Stomach smooth muscle (tissue), 2 donors: ENCODE measurements around the gene CIBAR2.
"Not testable (repeated sequence)": the region's sequence is repeated elsewhere in the genome, so short reads cannot be mapped to it uniquely, and the experiment has no call there.

Source experiments
- H3K27ac ChIP-seq: one replicate; pipeline ENCODE4 v1.7.0; 2013; ENCODE audit warnings: mild to moderate bottlenecking, low read length, inconsistent platforms
- H3K27me3 ChIP-seq, 2 donors: one replicate each; pipeline ENCODE4 v1.7.0; 2013; ENCODE audit warnings: low read length in 2 of 2; ENCODE audit not compliant: insufficient read depth in 2 of 2, control insufficient read depth in 1 of 2
- H3K36me3 ChIP-seq, 2 donors: one replicate each; pipeline ENCODE4 v1.7.0; 2013; ENCODE audit warnings: low read length in 2 of 2; ENCODE audit not compliant: control insufficient read depth in 2 of 2, insufficient read depth in 2 of 2
- H3K4me1 ChIP-seq: one replicate; pipeline ENCODE4 v1.7.0; 2013; ENCODE audit warnings: low read length; ENCODE audit not compliant: control insufficient read depth, insufficient read depth
- H3K4me3 ChIP-seq, 2 donors: one replicate each; pipeline ENCODE4 v1.7.0; 2013; ENCODE audit warnings: low read length in 2 of 2
- H3K9ac ChIP-seq, 2 donors: one replicate each; pipeline ENCODE4 v1.7.0; 2013; ENCODE audit warnings: low read length in 2 of 2, mild to moderate bottlenecking in 1 of 2
- H3K9me3 ChIP-seq, 2 donors: one replicate each; pipeline ENCODE4 v1.7.0; 2013; ENCODE audit warnings: low read length in 2 of 2; ENCODE audit not compliant: control insufficient read depth in 2 of 2
- donor health status: healthy.
- donor health status: Pancreatic carcinoma.

Gene CIBAR2

DNA sequence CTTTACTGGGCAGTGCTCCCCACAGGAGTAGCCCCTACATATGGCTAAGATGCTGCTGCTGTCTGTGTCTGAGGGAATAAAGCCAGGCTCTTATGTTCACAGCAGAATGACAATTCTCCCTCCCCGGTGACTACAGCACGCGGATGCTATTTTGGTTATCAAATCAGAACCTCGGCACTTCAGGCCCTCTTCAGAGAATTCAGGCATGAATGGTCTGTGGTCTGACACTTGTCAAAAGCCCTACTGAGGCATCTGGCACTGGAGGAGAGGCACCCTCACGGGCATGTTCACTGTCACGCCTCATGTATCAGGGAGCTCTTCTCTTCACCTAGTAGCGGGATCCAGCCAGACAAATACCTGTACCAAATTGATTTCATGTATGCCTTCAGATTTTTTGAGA is 54.3 kb downstream of the CIBAR2 start:
- H3K9me3 ChIP-seq: no peaks in the 10 kb centered on the region
- no peak overlapping the region for H3K9ac ChIP-seq
- H3K4me3 ChIP-seq: no peak overlapping the region
- H3K27ac ChIP-seq: no peak overlapping the region
- H3K4me1 ChIP-seq: peaks cover 6% of the 10 kb centered on the region
- no peaks in the 10 kb centered on the region for H3K27me3 ChIP-seq
- H3K36me3 ChIP-seq: no peaks in the 10 kb centered on the region

DNA sequence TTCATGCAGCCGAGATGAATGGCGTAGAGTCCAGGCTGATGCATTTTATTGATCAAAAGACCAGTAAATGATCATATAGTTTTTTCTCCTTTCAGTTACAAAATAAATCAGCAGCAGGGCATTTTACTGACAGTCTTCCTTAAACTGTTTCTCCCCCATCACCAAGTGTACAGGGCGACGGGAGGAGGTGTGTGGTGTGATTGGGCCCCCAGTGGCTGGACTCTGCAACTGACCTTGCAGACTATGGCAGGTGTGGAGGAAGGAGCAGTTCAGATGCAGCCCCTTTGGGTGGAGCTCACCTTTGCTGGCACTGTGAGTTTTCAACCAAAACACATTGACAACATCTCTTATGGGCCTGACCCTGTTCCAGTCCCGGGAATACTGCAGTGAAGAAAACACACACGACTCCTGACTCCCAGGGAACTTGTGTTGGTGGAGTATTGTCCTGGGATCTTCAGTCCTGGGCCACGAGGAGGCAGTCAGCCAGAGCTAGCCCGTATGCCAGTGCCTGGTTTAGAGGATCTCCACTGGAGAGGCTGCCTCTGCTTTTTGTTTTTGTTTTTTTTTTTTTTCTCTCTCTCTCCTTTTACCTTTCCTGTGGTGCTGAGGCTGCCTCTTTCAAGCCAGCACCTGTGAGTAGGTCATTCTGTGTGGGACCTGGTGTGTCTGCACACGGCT is 54.9 kb downstream of the CIBAR2 start:
- Histone ChIP-seq H3K9ac (no peak overlapping the region), H3K27ac (no peak overlapping the region), H3K4me1 (peaks cover 6% of the 10 kb centered on the region), H3K9me3 (no peaks in the 10 kb centered on the region), H3K36me3 (no peaks in the 10 kb centered on the region), H3K4me3 (no peak overlapping the region), H3K27me3 (no peaks in the 10 kb centered on the region)

DNA sequence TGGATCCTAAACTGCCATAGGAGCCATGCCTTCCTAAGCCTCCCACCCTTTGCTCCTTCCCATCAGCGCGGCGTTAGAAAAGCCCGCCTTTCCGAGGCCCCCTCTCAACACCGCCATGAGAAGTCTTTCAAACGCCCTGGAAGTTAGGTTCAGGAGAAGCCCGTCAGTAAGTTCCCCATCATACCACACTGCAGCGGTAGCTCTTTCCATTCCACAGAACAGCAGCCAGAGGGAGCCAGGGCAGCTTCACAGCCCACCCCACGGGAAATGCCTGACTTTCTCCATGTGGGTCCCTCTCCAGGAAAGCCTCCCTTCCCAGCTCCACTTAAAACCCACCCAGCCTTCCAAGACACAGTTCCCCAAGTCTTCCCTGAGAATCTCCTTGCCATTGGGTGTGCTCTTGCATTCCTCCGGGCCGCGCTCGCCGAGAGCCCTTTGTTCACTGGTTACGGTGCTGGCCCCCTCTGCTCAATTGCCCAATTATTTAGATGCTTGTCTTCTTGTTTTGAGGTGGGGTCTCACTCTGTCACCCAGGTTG is 56.0 kb downstream of the CIBAR2 start:
- no peaks in the 10 kb centered on the region for H3K27me3 ChIP-seq
- H3K27ac ChIP-seq: peak overlapping the region; percentile 63
- H3K9ac ChIP-seq: peak overlapping the region in 1 of 2 donors; percentile 66
- H3K36me3 ChIP-seq: no peaks in the 10 kb centered on the region
- peaks cover 6% of the 10 kb centered on the region for H3K4me1 ChIP-seq
- peak overlapping the region; percentile 69 to 82 for H3K4me3 ChIP-seq
- H3K9me3 ChIP-seq: no peaks in the 10 kb centered on the region

- H3K9ac ChIP-seq: peak overlapping the region; percentile 39 to 66
- peak overlapping the region; percentile 69 to 82 for H3K4me3 ChIP-seq
- no peaks in the 10 kb centered on the region for H3K27me3 ChIP-seq
- no peaks in the 10 kb centered on the region for H3K36me3 ChIP-seq
- H3K4me1 ChIP-seq: peaks cover 6% of the 10 kb centered on the region
- H3K27ac ChIP-seq: peak overlapping the region; percentile 63
- no peaks in the 10 kb centered on the region for H3K9me3 ChIP-seq
Measured at GRCh38 chr16:85055493-85056210, 56.6 kb downstream of the CIBAR2 start.

DNA sequence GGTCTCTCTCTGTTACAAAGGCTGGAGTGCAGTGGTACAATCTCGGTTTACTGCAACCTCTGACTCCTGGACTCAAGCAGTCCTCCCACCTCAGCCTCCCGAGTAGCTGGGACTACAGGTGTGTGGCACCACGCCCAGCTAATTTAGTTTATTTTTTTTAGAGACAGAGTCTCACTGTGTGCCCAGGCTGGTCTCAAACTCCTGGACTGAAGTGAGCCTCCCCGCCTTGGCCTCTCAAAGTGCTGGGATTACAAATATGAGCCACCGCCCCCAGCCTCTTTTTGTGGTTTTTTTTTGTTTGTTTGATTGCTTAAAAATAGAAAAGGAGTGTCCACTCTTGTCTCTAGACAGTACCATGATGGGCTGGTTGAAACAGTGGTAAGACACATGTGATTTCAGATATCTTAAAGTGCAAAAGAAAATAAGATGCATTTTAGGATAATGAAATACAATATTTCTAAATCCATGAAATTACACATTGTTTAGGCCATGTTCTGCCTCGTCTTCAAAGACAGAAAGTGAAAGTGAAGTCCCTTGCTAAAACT is 57.3 kb downstream of the CIBAR2 start:
- H3K27ac ChIP-seq: peak overlapping the region; percentile 63
- peak overlapping the region; percentile 69 to 82 for H3K4me3 ChIP-seq
- H3K9me3 ChIP-seq: no peaks in the 10 kb centered on the region
- peaks cover 6% of the 10 kb centered on the region for H3K4me1 ChIP-seq
- no peaks in the 10 kb centered on the region for H3K27me3 ChIP-seq
- H3K9ac ChIP-seq: peak overlapping the region; percentile 39 to 66
- H3K36me3 ChIP-seq: no peaks in the 10 kb centered on the region

DNA sequence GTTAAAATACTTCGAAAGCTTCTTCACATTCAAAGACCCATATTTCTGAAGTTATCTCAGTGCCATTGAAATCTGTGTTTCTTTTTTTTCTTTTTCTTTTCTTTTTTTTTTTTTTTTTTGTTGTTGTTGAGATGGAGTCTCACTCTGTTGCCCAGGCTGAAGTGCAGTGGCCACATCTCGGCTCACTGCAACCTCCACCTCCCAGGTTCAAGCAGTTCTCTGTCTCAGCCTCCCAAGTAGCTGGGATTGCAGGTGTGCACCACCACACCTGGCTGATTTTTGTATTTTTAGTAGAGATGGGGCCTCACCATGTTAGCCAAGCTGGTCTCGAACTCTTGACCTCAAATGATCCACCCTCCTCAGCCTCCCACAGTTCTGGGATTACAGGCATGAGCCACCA is 58.0 kb downstream of the CIBAR2 start:
- H3K27ac ChIP-seq: peak overlapping the region; percentile 41
- not testable (repeated sequence) for H3K36me3 ChIP-seq, H3K27me3 ChIP-seq, H3K4me1 ChIP-seq, H3K9me3 ChIP-seq, H3K9ac ChIP-seq, H3K4me3 ChIP-seq

DNA sequence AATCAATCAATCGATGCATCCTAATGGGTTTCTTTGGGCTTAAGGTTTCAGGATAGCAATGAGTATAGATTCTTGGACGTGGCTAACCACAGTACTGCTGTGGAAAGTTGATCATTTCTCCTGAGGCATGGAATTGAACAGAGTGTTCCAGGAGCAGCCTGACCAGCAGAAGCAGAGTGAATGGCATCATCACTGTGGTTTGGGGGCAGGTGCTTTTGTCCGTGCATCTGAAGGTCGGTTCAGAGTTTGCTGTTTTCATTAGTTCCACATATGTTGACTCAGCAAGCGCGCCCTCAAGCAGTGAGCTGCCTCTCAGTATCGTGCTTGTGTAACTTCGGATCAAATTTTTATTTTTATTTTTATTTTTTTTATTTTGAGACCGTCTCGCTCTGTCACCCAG is 59.7 kb downstream of the CIBAR2 start:
- H3K9ac ChIP-seq: no peak overlapping the region
- H3K27me3 ChIP-seq: no peaks in the 10 kb centered on the region
- H3K4me1 ChIP-seq: peaks cover 6% of the 10 kb centered on the region
- H3K36me3 ChIP-seq: no peaks in the 10 kb centered on the region
- H3K4me3 ChIP-seq: no peak overlapping the region
- no peaks in the 10 kb centered on the region for H3K9me3 ChIP-seq
- H3K27ac ChIP-seq: no peak overlapping the region

GRCh38 chr16:85051683-85052082 is 60.6 kb downstream of the CIBAR2 start:
- Histone ChIP-seq H3K9me3 (no peaks in the 10 kb centered on the region), H3K36me3 (no peaks in the 10 kb centered on the region), H3K27me3 (no peaks in the 10 kb centered on the region), H3K9ac (no peak overlapping the region), H3K27ac (no peak overlapping the region), H3K4me3 (no peak overlapping the region), H3K4me1 (peaks cover 6% of the 10 kb centered on the region)

DNA sequence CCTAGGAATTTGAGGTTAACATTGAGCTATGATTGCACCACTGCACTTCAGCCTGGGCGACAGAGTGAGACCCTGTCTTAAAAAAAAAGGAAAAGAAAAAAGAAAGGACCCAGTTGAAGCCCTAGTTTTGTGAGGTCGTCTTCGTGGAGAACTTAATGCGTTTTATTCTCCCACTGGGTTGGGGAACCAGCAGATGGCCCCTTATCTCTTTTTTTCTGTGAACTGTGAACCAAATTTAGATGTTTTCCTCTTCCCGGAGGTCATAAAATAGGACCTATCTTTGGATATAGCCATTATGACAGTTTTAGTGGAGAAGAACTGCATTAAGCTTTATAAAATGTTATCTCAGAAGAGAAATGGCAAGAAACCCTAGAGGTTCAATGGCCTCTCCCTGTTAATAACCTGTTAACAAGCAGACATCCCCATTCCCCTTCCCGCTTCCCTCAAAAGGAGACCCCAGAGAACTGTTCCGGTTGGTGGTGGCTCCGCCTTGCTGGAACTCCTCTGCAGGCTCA is 61.1 kb downstream of the CIBAR2 start:
- no peak overlapping the region for H3K4me3 ChIP-seq
- H3K27me3 ChIP-seq: no peaks in the 10 kb centered on the region
- H3K27ac ChIP-seq: no peak overlapping the region
- H3K9ac ChIP-seq: no peak overlapping the region
- H3K9me3 ChIP-seq: no peaks in the 10 kb centered on the region
- no peaks in the 10 kb centered on the region for H3K36me3 ChIP-seq
- peaks cover 5% of the 10 kb centered on the region for H3K4me1 ChIP-seq

DNA sequence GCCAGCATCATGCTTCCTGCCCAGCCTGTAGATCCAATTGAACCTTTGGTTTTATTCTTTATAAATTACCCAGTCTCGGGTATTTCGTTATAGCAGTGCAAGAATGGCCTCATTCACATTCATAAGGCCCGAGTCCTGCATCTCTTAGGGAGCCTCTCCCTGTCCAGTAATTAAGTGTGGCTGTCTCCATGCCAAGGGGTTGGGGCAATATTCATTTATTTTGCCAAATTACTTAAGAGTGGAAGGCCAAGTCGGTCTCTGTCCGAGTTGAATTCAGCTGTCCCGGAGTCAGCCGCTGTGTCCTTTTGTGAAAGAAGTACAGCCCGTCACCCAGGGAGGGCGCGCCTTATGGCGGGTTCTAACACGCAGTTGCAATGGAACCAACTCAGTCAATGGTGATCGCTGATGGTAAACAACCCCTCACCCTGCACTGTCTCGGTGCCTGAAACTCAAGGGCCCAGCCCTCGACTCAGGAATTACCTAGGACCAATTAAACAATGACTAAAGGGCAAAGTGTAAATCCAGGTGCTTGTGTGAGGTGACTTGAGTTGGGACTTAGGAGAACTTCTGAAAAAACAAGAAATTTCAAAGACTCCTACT is 62.5 kb downstream of the CIBAR2 start:
- no peaks in the 10 kb centered on the region for H3K27me3 ChIP-seq
- H3K27ac ChIP-seq: no peak overlapping the region
- H3K9ac ChIP-seq: no peak overlapping the region
- H3K4me3 ChIP-seq: no peak overlapping the region
- H3K9me3 ChIP-seq: no peaks in the 10 kb centered on the region
- no peaks in the 10 kb centered on the region for H3K36me3 ChIP-seq
- H3K4me1 ChIP-seq: no peaks in the 10 kb centered on the region
